ENCODE data around the gene SCRN2.
A peak's percentile ranks its signal among the peaks of the same experiment; 100 is the strongest.

Gene SCRN2

DNA sequence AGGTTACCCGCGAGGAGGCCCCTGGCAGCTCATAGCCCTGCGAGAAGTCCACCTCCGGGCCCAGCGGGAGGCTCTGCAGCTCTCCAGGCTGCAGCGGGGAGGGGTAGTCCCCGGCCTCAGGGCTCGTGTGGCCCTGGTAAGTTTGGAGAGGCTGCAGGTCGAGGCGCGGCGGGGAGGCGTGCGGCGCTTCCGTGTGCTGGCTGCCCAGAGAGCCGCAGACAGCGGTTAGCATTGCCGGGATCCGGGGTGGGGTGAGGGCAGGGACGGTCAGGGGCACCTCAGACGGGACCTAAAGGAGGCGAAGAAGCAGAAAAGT, 7.1 kb upstream of the SCRN2 start:
- peaks cover 28% of the 10 kb centered on the region for H3K27me3 ChIP-seq (ENCODE audit: control insufficient read depth, insufficient read depth, low read length)
- no peaks in the 10 kb centered on the region for H3K36me3 ChIP-seq (ENCODE audit: control insufficient read depth, insufficient read depth, low read length)
- no peak overlapping the region for H3K4me3 ChIP-seq (ENCODE audit: low read length)
- H3K9ac ChIP-seq (ENCODE audit: low read length) = no peak overlapping the region
- no peak overlapping the region for H3K27ac ChIP-seq (ENCODE audit: low read depth, low read length)
- H3K4me1 ChIP-seq (ENCODE audit: control insufficient read depth, insufficient read depth, low read length) = no peaks in the 10 kb centered on the region

DNA sequence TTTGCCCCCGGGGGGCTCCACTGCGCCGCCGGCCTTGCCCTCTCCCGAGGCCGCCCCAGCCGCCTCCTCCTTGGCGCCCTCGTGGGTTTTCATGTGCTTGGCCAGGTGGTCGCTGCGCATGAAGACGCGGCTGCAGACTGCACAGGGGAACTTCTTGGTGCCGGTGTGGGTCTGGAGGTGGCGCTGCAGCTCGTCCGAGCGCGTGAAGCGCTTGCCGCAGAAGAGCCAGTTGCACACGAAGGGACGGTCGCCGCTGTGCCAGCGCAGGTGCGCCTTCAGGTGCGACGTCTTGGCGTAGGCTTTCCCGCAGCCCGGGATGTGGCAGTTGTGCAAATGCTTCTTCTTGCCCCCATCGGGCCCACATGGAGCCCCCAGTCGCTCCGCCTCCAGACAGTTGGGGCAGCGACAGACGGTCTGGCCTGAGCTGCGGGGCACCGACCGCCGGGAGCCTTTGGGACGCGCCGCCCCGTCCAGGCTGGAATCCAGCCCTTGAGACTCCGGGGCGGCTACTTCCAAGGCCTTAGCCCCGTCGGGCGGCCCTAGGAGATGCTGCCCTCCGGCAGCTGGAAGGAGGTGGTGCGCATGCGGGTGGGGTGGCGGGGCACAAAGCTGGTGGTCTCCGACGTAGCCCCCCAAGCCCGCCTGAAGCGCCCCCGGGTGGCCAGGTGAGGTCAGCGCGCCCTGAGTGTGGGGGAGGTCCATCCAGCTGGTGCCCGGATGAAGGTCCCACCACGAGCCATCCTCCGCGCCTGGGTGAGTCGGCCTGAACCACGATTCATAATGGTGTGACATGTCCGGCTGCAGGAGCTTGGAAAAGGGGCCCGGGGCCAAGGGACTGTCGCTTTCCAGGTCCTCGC, 6.5 kb upstream of the SCRN2 start:
- Histone ChIP-seq H3K4me1 (ENCODE audit: control insufficient read depth, insufficient read depth, low read length) (no peaks in the 10 kb centered on the region), H3K36me3 (ENCODE audit: control insufficient read depth, insufficient read depth, low read length) (no peaks in the 10 kb centered on the region), H3K4me3 (ENCODE audit: low read length) (no peak overlapping the region), H3K27me3 (ENCODE audit: control insufficient read depth, insufficient read depth, low read length) (peaks cover 27% of the 10 kb centered on the region), H3K9ac (ENCODE audit: low read length) (no peak overlapping the region), H3K27ac (ENCODE audit: low read depth, low read length) (no peak overlapping the region)

DNA sequence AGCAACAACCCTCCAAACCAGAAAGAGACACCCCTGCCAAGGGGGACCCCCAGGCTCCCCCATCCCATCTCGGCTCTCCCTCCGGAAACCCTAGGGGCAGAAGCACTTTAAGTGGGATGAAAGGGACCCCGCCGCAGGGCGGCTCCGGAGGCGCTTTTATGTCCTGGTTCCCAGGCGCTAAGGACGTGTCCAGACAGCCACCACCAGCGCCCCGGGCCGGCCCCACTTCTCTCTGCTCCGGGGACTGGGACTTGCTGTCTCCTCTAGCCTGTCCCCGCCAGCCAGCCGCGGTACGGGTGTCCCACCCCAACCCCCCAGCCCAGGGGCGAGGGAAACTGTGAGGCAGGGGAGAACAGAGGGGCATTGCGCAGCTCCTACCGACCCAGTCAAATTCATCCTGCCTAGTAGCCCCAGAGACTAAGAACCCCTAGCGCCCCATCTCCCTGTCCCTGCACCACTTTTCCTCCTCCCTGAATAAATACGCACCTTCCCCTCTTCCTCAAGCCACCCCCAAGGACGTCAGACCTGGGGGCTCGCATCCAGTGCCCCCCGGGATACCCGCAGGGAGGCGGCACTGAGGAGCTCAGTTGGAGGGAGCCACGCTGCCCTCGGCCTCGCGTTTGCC, 5.8 kb upstream of the SCRN2 start:
- no peak overlapping the region for H3K9ac ChIP-seq (ENCODE audit: low read length)
- no peak overlapping the region for H3K4me3 ChIP-seq (ENCODE audit: low read length)
- H3K27ac ChIP-seq (ENCODE audit: low read depth, low read length) = no peak overlapping the region
- H3K27me3 ChIP-seq (ENCODE audit: control insufficient read depth, insufficient read depth, low read length) = peaks cover 20% of the 10 kb centered on the region
- no peaks in the 10 kb centered on the region for H3K36me3 ChIP-seq (ENCODE audit: control insufficient read depth, insufficient read depth, low read length)
- H3K4me1 ChIP-seq (ENCODE audit: control insufficient read depth, insufficient read depth, low read length) = no peaks in the 10 kb centered on the region

DNA sequence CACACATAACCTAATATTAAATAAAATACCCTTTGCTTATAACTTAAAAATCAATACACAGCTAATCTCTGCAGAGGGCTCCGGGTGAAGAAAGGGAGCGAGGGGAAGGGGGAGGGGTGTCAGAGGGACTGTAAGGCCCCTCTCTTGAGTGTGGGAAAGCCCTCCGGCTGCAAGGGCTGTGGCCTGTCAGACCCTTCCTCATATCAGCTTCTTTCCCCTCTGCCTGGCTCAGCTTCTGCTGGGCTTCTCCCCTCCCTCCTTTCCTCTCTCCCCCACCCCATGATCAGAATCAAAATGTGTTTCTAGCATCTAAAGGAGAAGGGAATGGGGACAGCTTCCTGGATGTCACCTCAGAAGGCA, 4.6 kb upstream of the SCRN2 start:
- H3K4me1 ChIP-seq (ENCODE audit: control insufficient read depth, insufficient read depth, low read length) = no peaks in the 10 kb centered on the region
- H3K9ac ChIP-seq (ENCODE audit: low read length) = no peak overlapping the region
- H3K36me3 ChIP-seq (ENCODE audit: control insufficient read depth, insufficient read depth, low read length) = no peaks in the 10 kb centered on the region
- H3K4me3 ChIP-seq (ENCODE audit: low read length) = no peak overlapping the region
- H3K27ac ChIP-seq (ENCODE audit: low read depth, low read length) = no peak overlapping the region
- H3K27me3 ChIP-seq (ENCODE audit: control insufficient read depth, insufficient read depth, low read length) = peaks cover 17% of the 10 kb centered on the region

DNA sequence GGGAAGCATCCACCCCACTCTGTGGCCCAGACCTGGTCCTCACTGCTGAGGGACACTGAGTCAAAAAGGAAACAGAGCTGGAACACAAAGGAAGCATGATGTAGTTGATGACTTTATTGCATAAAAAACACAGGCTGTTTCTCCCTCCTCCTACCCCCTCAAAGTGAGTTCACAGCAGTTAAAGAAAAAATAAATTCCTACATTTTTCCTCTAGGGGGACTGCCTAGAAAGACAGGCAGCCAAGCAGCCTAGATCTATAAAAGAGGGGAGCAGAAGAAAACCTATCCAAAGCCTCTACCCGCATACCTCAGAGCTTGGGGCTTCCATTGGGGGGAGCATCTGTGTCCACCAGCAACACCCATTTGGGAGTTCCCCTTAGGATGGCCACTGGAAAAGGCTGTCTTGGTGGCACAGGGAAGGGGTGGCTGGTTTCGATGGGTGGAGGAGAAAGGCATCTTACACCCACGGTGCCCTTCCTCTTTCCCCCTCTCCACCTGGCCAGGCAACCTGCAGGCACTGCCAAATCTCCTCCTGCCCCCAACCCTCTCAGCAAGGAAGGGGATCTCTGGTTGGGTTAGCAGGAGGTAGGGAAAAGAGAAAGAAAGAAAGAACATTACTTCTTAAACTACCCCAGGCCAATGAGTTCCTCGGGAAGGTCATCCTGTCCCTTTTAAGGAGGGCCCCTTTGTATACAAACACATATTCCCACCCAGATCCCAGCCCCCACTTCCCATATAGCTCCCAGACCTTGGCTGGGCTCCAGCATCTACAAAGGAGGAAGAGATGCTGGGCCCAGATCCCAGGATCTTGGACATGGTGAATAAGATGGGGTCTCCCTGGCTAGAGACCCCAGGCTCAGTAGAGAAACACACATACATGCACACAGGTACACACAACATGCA, 4.0 kb upstream of the SCRN2 start:
- Histone ChIP-seq H3K4me3 (ENCODE audit: low read length) (no peak overlapping the region), H3K9ac (ENCODE audit: low read length) (no peak overlapping the region), H3K36me3 (ENCODE audit: control insufficient read depth, insufficient read depth, low read length) (no peaks in the 10 kb centered on the region), H3K27me3 (ENCODE audit: control insufficient read depth, insufficient read depth, low read length) (peaks cover 12% of the 10 kb centered on the region), H3K4me1 (ENCODE audit: control insufficient read depth, insufficient read depth, low read length) (peaks cover 3% of the 10 kb centered on the region), H3K27ac (ENCODE audit: low read depth, low read length) (no peak overlapping the region)

DNA sequence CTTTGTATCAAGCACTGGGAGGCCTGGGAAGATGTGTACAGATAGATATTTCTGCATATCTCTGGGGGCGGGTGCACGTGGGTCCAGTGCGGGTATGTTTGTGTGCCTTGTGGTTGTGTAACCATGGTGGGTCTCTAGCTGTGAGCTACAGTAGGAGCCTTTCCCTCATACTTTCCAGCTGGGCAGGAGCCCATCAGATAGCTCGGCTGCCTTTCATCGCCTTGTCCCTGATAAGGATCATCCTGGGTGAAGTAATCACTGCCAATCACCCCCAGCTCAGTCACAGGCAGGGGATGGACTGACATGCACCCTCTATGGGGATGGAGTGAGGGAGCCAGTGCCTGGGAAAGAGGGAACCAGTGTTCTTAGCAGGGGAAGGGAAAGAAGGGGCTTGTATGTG, 3.2 kb upstream of the SCRN2 start:
- Histone ChIP-seq H3K27ac (ENCODE audit: low read depth, low read length) (no peak overlapping the region), H3K27me3 (ENCODE audit: control insufficient read depth, insufficient read depth, low read length) (peaks cover 12% of the 10 kb centered on the region), H3K4me1 (ENCODE audit: control insufficient read depth, insufficient read depth, low read length) (peaks cover 4% of the 10 kb centered on the region), H3K4me3 (ENCODE audit: low read length) (no peak overlapping the region), H3K9ac (ENCODE audit: low read length) (no peak overlapping the region), H3K36me3 (ENCODE audit: control insufficient read depth, insufficient read depth, low read length) (no peaks in the 10 kb centered on the region)

DNA sequence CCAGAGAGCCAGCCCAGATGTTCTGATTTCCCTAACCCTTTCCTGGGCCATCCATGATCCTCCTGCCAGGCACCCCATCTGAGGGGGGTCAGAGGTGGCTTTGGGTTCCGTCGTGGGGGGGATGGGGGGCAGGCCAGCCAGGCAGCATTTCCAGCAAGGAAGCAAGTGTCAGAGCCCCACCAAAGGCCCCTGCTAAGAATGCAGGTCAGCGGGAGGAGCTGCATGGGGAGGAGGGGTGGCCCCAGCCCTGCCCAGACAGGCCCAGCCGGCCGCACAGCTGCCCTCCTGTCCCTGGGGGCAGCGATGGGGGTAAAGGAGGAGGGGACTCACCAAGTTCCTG, 2.3 kb upstream of the SCRN2 start:
- no peak overlapping the region for H3K9ac ChIP-seq (ENCODE audit: low read length)
- peaks cover 4% of the 10 kb centered on the region for H3K4me1 ChIP-seq (ENCODE audit: control insufficient read depth, insufficient read depth, low read length)
- H3K4me3 ChIP-seq (ENCODE audit: low read length) = no peak overlapping the region
- H3K27ac ChIP-seq (ENCODE audit: low read depth, low read length) = no peak overlapping the region
- no peaks in the 10 kb centered on the region for H3K36me3 ChIP-seq (ENCODE audit: control insufficient read depth, insufficient read depth, low read length)
- peaks cover 12% of the 10 kb centered on the region for H3K27me3 ChIP-seq (ENCODE audit: control insufficient read depth, insufficient read depth, low read length)

DNA sequence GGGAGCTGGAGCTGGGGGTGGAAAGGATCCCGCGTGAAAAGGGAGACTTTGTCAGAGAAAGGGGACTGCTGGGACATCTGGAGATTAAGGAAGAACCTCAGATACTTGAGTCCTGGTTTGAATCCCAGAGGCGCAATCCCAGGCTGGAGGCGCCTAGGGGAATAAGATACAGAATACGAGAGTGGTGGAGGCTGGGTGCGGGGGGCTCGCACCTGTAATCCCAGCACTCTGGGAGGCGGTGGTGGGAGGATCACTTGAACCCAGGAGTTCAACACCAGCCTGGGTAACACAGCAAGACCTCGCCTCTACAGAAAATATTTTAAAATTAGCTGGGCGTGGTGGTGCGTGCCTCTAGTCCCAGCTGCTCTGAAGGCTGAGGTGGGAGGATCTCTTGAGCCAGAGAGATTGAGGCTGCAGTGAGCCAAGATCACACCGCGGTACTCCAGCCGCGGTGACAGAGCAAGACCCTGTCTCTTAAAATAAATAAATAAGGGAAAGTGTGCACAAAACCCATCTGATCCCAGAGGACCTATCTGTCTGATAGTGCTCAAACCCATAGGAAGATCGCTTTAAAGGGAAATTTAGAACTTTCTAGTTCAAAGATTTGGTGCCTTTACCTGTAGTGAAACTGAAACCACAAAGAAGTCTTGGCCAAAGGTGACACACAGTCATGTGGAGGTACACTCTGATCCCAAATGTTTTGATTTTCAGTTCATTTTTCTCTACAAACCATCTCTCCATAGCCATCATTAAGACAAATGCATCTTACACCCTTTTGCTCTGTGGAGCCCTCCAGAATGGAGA, 617 bp upstream of the SCRN2 start:
- Histone ChIP-seq H3K36me3 (ENCODE audit: control insufficient read depth, insufficient read depth, low read length) (peaks cover 3% of the 10 kb centered on the region), H3K4me1 (ENCODE audit: control insufficient read depth, insufficient read depth, low read length) (peaks cover 4% of the 10 kb centered on the region), H3K27ac (ENCODE audit: low read depth, low read length) (peak overlapping the region; percentile 63), H3K27me3 (ENCODE audit: control insufficient read depth, insufficient read depth, low read length) (peaks cover 5% of the 10 kb centered on the region), H3K4me3 (ENCODE audit: low read length) (peak overlapping the region; percentile 91), H3K9ac (ENCODE audit: low read length) (no peak overlapping the region)

DNA sequence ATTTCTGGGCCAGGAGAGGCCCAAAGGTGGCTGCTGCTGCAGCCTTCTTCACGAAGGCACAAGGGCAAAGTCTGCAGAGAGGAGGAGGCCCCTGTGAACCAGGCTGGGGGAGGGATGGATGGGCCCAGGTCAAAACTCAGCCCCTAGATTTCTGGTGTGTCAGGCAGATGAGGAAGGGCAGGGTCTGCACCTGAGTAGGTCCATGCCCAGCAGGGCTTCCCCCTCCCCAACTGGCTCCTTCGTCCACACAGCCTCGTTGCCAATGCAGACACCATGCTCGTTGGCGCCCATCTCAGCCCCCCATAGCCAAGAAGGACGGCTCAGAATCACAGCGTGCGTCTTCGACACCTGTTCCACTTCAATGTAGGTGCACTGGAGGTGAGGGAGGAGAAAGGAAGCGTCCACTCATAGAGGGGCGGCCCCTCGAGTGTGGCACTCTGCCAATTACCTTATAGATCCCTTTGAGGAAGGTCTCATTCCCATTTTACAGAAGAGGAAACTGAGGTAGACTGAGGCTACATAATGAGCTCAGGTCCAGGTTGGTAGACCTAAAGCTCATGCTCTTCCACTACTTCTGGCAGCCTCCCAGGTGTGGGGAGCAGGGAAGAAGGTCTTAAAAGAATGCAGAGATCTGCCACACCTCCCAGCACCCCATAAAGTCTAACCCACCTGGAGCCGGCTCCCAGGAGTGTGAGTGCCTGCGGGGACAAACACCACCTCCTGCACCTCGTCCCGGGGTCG, 902 bp downstream of the SCRN2 start:
- Histone ChIP-seq H3K9ac (ENCODE audit: low read length) (peak overlapping the region; percentile 80), H3K4me1 (ENCODE audit: control insufficient read depth, insufficient read depth, low read length) (peaks cover 4% of the 10 kb centered on the region), H3K27ac (ENCODE audit: low read depth, low read length) (no peak overlapping the region), H3K4me3 (ENCODE audit: low read length) (peak overlapping the region; percentile 91), H3K27me3 (ENCODE audit: control insufficient read depth, insufficient read depth, low read length) (peaks cover 1% of the 10 kb centered on the region), H3K36me3 (ENCODE audit: control insufficient read depth, insufficient read depth, low read length) (peaks cover 9% of the 10 kb centered on the region)

DNA sequence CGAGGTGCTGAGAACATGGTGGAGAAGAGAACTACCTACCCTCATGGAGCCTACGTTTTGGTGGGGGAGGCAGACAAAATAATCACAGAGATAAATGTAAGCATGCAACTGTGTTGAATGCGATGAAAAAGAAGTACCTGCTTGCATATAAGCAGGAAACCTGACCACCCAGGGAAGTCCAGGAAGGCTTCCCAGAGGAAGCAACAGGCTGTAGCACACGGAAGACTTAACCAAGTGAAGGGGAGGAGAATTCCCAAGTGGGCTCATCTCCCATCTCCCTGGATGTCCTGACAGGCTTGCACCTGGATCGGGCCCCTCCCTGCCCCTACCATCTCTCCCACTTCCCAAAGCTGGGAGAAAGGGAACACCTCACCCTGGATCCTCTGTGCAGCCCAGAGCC, 2.0 kb downstream of the SCRN2 start:
- H3K27me3 ChIP-seq (ENCODE audit: control insufficient read depth, insufficient read depth, low read length) = no peaks in the 10 kb centered on the region
- H3K27ac ChIP-seq (ENCODE audit: low read depth, low read length) = no peak overlapping the region
- H3K36me3 ChIP-seq (ENCODE audit: control insufficient read depth, insufficient read depth, low read length) = peaks cover 9% of the 10 kb centered on the region
- no peak overlapping the region for H3K4me3 ChIP-seq (ENCODE audit: low read length)
- H3K4me1 ChIP-seq (ENCODE audit: control insufficient read depth, insufficient read depth, low read length) = peaks cover 4% of the 10 kb centered on the region
- H3K9ac ChIP-seq (ENCODE audit: low read length) = no peak overlapping the region

DNA sequence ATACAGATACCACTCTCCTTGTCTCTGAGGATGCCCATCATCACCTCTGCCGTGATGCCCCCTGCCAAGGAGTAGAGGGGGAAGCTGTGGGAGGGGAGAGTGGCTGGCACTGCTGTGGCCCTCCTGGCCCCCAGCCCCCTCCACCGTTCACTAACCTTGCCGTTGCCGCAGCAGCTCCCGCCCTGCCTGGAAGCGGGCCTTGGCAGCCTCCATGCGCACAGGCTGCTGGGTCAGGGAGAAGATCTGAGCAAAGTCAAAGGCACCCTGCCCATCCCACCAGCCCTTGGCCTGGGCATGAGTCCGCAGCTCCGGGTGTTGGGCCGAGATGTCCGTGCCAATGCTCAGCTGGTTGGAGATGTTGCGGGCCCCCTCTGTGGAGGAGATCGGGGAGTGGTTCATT, 2.4 kb downstream of the SCRN2 start:
- Histone ChIP-seq H3K4me3 (ENCODE audit: low read length) (no peak overlapping the region), H3K4me1 (ENCODE audit: control insufficient read depth, insufficient read depth, low read length) (peaks cover 4% of the 10 kb centered on the region), H3K27ac (ENCODE audit: low read depth, low read length) (no peak overlapping the region), H3K36me3 (ENCODE audit: control insufficient read depth, insufficient read depth, low read length) (peaks cover 9% of the 10 kb centered on the region), H3K9ac (ENCODE audit: low read length) (no peak overlapping the region), H3K27me3 (ENCODE audit: control insufficient read depth, insufficient read depth, low read length) (no peaks in the 10 kb centered on the region)

Data from rectal smooth muscle tissue (tissue), 1 donor.